Left ventricle myocardium superior (tissue), 1 donor: ENCODE data around the gene HLCS. TPM values are rescaled to one million over a fixed set of nuclear protein-coding genes. Genes with fewer than 3 reads are reported as not detected.
"Not testable (repeated sequence)": the region's sequence is repeated elsewhere in the genome, so short reads cannot be mapped to it uniquely, and the experiment has no call there.

ENCODE experiments used
- ATAC-seq: fragments of 200-7000 bp; cut with Tn5 transposase; one replicate; pipeline ENCODE4 v1.9.1; 2020; ENCODE audit warnings: mild to moderate bottlenecking, moderate library complexity
- DNase-seq: peaks from one replicate; pipeline ENCODE4 v3.0.0-alpha.2; 2020
- intact Hi-C: fragments of 100-400 bp; cut with micrococcal nuclease; formaldehyde crosslinking; loops from one replicate; pipeline ENCODE4 v1.11.0; 2022
- total RNA-seq: library from RNA; stranded (reverse); fragmentation: NEBNext Ultra II Directional; extraction: Animal tissue kit (Norgen Biotek cat#: 25700); gene quantifications from one replicate; pipeline ENCODE4 v1.2.1, GENCODE V29; 2021
- donor health status: DM: no; HTN: yes; CAD: no; lungs with severe emphysema.

HLCS gene
- total RNA-seq, 1 donor from 2014 or later = 6.2 TPM

GRCh38 chr21:36962098-36962780 is 4.2 kb downstream of the HLCS start:
- ATAC-seq = no peak

DNA sequence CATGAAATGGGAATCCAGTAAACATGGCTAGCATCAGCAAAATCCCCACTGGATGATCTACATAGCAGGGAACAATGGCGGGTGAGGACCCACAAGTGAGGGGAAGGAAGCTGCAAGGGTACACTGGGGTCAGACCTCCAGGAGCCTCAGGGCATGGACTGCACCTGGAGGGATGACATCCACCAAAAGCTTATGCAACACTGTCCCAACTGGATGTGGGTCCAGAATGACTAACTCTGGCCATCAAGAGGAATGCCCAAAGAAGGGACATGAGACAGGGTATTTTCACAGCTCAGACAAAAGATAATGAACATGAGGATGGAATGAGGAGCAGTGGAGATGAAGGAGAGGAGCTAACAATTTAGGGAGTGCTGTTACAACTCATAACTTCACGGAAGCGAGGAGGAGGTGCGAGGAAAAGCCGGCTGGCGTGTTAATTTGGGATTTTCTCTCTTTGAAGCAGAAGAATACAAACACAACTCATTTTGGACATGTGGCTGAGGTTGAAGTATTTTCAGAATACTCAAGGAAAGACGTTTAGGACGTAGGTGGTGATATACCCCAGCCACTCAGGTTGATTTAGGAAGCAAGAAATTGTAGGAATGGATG is 5.7 kb downstream of the HLCS start:
- ATAC-seq (no peak), DNase-seq (no peak)
- intact Hi-C loops = no loop called here

More at GRCh38 chr21:36962098-36962780, 4.2 kb downstream of the HLCS start:
- no peak for DNase-seq
- intact Hi-C loops = no loop called here

- ATAC-seq (no peak), DNase-seq (no peak)
- intact Hi-C loops = no loop called here
These were observed 7.2 kb downstream of the HLCS start for GRCh38 chr21:36959020-36959835.

GRCh38 chr21:36955783-36956182 is 10.7 kb downstream of the HLCS start:
- ATAC-seq = no peak
- intact Hi-C loops = no loop called here
- DNase-seq = no peak

DNA sequence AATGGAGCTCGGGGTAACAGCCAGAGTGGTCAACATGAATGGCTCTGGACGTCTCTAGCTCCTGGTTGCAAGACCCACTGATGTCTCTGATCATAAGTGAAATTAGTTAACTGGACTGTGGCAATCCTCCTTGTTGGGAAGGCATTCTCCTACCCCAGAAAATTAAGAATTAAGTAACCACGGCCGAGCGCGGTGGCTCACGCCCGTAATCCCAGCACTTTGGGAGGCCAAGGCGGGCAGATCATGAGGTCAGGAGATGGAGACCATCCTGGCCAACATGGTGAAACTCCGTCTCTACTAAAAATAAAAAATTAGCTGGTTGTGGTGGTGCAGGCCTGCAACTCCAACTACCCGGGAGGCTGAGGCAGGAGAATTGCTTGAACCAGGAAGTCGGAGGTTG is 14.1 kb downstream of the HLCS start:
- ATAC-seq, intact Hi-C loops, DNase-seq: not testable (repeated sequence)

DNA sequence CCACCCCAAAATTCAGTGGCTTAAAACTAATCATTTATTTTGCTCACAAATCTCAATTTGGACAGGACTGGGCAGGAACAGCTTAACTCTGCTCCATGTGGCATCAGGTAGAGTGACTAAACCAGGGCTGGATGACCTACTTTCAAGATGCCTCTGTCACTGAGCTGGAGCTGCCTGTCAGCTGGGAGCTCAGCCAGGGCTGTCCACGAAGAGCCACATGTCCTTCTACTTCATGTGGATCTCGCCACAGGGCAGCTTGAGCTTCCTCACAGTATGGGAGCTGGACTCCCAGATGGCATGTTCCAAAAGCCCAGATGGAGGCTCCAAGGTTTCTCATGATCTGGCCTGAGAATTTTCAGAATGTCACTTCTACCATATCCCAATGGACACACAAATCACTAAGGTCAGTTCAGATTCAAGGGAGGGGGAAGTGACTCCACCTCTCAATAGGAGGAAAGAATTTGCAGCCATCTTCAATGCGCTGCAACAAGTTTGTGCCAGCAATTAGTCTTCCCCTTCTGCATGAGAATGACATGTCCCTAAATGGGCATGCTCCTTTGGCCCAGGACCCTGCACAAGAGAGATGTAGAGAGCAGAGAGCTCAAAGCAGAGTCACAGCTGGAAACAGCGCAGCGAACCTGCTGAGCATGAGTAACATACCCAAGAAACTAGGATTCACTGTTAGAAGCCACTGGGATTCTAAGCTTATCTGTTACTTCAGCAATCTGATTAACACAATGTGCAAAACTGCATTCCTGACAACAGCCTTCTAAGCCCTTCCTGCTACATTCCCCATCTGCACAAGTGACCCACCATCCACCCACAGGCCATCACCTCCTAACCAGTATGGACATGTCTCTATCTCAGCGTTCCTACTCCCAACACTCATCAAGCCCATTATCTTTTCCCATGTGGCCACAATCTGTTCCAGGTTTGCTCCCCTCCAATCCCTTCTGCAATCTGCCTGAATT is 17.0 kb downstream of the HLCS start:
- no peak for ATAC-seq
- DNase-seq = no peak
- intact Hi-C loops = no loop called here

DNA sequence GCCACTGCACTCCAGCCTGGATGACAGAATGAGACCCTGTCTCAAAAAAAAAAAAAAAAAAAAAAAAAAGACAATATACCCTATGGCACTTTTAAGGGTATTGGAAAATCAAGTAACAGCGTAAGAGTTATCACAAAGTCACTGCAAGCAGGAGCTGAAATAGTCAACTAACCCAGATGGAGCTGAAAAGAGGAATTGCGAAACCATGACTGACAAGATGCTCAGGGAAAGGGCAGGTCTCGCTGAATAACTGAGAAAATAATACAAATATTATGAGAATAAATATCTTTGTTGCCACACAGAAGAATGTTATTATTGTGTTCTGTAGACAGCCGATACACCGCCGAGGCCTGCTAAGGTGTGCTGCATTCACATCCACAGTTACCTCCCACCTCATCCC is 17.8 kb downstream of the HLCS start:
- DNase-seq (no peak), ATAC-seq (no peak)
- intact Hi-C loops = no loop called here

GRCh38 chr21:36946949-36947356 is 19.5 kb downstream of the HLCS start:
- ATAC-seq = no peak
- intact Hi-C loops = no loop called here
- DNase-seq = no peak

DNA sequence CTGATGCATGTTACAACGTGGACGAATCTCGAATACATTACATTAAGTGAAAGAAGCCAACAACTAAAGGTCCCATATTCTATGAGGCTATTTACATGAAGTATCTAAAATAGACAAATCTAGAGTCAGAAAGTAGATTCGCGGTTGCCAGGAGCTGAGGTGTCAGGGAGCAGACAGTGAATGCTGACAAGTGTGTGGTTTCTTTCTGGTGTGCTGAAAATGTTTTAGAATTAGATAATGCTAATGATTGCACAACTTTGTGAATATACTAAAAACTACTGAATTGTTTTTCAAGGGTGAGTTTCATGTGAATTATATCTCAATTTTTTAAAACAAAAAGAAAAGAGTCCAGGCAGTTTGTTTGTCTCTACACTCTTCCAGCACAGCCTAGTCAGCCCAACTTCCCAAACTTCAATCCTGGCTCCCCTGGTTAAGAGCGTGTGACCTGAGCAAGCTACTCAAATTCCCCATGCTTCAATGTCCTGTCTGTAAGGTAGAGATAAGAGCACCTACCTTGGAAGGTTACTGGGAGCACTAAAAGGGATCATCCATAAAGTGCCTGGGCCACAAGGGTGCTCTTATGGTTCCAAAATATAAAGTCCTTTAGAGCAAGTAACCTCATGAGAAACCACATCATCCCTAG is 20.9 kb downstream of the HLCS start:
- intact Hi-C loops = no loop called here

GRCh38 chr21:36936361-36937135 is 29.9 kb downstream of the HLCS start:
- intact Hi-C loops = no loop called here
- DNase-seq (no peak), ATAC-seq (no peak)

More for the DNA sequence above, 20.9 kb downstream of the HLCS start:
- DNase-seq = no peak
- ATAC-seq = no peak

DNA sequence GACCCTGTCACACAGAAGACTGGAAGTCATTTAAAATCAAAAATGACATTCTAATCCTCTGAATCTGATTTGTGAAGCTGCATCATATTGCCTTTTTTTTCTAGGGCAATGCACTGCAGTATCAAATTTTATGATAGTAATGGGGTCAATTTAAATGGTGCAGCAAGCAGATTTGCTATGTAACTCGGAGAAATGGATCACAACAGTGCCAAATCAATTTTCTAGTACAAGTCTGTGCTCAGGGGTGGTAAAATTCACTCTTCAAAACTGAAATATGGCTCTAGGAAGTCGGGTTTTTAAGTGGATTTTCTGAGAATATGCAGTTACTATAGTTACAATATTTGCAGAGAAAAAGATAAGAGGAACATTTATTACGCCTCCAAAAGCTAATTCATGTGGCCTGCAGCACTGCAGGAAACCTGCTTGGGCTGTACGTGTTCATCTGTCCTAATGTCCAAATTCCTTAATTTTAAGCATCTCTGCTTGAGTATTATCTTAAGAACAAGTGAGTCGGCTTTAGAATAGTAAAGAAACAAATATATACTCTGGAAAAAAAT is 31.5 kb downstream of the HLCS start:
- intact Hi-C loops = no loop called here
- DNase-seq (no peak), ATAC-seq (no peak)

DNA sequence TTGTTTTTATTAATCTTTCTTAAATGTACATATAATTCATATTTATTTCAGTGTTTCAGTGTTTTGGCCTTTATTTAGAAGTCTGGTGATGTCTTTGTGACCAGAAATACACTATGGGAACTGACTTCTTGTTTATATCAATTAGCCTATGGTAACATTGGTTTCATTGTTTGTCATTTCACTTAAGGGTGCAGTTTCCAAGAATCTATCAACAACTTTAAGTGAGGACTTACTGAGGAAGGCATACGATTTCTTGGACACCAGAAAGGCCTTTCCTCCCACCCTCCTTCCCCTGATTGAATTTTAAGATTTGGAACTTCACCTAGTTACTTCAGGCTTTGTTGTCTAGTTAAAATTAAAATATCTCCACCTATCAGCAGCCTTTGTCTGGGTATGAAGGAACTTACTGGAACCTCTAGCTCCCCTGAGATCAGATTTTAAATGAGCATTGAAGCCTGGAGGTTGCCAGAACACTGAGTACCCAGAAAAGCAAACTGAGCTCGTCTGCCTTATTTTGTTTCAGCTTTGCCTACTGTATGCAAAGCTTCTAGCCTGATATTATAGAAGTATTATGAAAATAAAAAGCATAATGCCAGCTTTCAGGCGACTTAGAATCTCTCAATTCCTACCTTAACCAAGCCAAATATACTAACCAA is 34.2 kb downstream of the HLCS start:
- ATAC-seq (no peak), DNase-seq (no peak)
- intact Hi-C loops = no loop called here

DNA sequence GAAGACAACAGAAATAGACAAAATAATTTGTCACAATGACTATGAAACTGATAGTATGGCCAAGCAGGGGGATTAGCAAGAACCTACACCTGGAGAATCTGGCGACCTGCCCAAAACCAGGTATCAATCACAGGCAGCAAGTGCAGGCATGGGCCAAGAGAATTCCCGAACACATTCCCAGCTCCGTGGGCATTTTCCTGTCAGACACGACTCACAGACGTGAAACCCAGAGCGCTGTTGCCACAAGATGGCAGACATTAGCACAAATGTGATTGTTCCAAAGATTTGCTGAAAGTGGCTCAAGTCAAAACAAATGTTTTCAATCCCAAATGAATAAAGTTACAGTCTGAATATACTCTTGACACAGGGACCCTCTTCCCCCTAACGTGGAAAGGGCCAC is 36.8 kb downstream of the HLCS start:
- DNase-seq (no peak), ATAC-seq (no peak)
- intact Hi-C loops = loop anchor here (5.0 to 10.0 kb wide), 3 partner anchors 185 to 425 kb away; no protein-coding TSS in a partner anchor

DNA sequence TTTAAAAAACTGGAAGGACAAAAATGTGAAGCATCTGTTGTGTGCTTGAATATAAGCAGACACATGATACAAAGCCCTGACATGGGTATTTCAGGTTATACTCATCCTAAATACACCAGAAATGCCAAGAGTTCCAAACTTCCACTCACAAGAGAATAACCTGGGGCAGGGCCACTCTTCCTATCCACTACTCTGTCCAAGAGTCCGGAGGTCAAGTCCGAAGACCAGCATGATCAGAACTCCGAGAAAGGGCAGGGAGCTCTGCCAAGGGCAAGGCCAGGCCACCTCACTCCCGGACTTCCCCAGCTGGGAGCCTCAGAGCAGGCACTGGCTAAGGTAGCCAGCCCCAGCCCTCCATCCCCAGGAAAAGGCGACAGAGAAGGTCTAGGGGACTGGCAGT is 37.5 kb downstream of the HLCS start:
- DNase-seq (no peak), ATAC-seq (no peak)

DNA sequence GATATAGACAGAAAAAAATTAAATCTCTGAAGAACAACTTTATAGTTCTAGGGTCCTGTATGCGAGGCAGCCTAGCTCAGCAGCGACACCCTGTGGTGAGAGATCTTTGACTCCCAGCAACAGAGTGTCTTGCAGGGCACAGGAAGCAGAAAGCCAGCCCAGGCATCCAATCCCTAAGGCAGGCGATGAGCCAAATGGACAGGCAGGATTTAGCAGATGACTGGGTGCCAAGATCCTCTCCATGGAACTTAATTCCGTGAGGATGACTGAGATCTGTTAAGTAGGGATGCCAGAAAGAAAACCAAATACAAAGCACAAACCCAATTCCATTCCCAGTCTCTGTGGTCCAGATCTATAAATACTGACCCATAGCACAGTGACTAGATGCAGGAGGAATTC is 38.8 kb downstream of the HLCS start:
- DNase-seq = peak; percentile 82
- peak; percentile 85 for ATAC-seq
- intact Hi-C loops = loop anchor here (5.0 to 10.0 kb wide), 3 partner anchors 183 to 423 kb away; no protein-coding TSS in a partner anchor

More for the DNA sequence above, 37.5 kb downstream of the HLCS start:
- intact Hi-C loops = loop anchor here (5.0 to 10.0 kb wide), 3 partner anchors 184 to 424 kb away; no protein-coding TSS in a partner anchor

DNA sequence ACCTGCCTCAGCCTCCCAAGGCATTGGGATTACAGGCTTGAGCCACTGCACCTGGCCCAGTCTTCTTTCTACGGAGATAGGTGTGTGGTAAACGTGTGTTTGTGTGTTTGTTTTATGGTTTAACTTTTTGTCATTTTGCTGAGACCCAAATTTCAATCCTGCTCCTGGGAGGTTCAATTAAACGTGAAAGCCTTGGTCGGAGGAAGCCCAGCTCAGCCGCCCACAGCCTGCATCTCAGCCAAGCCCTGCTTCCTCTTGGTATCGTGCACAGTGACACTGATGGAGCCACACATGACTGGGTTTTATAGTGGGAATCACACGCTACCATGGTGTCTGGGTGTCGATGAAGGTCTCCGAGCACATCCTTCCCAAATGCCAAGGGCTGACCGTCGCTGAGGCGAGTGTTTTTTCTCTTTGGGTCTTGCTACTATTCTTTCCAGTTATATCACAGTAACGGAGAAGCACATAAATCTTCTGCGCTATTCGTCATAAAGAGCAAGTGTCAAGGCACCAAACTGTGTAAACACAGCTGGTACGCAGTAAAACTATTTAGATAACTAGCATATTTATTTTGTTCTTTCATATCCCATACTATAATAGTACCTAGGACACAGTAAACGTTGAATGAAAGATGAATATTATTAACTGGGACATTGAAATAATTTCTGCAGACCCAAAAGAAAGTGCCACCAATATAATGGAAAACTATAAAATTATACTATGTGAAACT is 39.3 kb downstream of the HLCS start:
- no peak for ATAC-seq
- DNase-seq = no peak
- intact Hi-C loops = loop anchor here (5.0 to 10.0 kb wide), 3 partner anchors 182 to 422 kb away; no protein-coding TSS in a partner anchor
